ENCODE results near the gene ABCG5.

GRCh38 chr2:43824512-43824911, 14.1 kb downstream of the ABCG5 start:
- TF ChIP-seq GABPA (IDR thresholded peaks at IDR 0.05; ENCODE audit: low read depth) = no peak
- TF ChIP-seq CTCF (IDR thresholded peaks at IDR 0.05; ENCODE audit: insufficient read depth, low read length) = no peak
- TF ChIP-seq POLR2AphosphoS5 (IDR thresholded peaks at IDR 0.05; ENCODE audit: low read depth) = no peak
- no peak for TF ChIP-seq REST (IDR thresholded peaks at IDR 0.05; ENCODE audit: insufficient replicate concordance, low read depth)

All from HL-60 (cell line).